ENCODE data around the gene PHLDA3. TPM values are rescaled to one million over a fixed set of nuclear protein-coding genes. Genes with fewer than 3 reads are reported as not detected.
A peak's percentile ranks its signal among the peaks of the same experiment; 100 is the strongest.
"Not testable (repeated sequence)": the region's sequence is repeated elsewhere in the genome, so short reads cannot be mapped to it uniquely, and the experiment has no call there.

The PHLDA3 gene
- total RNA-seq, 4 donors from 2014 or later: 60.9 to 87.9 (median 75.1) TPM

- WGBS, 2 donors: 22 to 60% methylated on average over 2 to 8 of the region's 8 CpGs
- H3K4me3 ChIP-seq: peak overlapping the region in 1 of 4 donors; percentile 24
- peak overlapping the region; percentile 81 to 93 (median 88) for H3K27ac ChIP-seq
- H3K9me3 ChIP-seq: no peaks in the 10 kb centered on the region
- peaks cover 11 to 78% (median 41%) of the 10 kb centered on the region in 3 donors for H3K4me1 ChIP-seq
- H3K36me3 ChIP-seq: no peaks in the 10 kb centered on the region
- no peaks in the 10 kb centered on the region for H3K27me3 ChIP-seq
- DNase-seq: no peak
- intact Hi-C loops (cut with DNase I): no loop called here
- TF ChIP-seq CTCF (IDR thresholded peaks at IDR 0.05) (no peak), POLR2A (IDR thresholded peaks at IDR 0.05) (no peak)
Observed at GRCh38 chr1:201475915-201476669, 7.1 kb upstream of the PHLDA3 start.

GRCh38 chr1:201475130-201475529 is 6.1 kb upstream of the PHLDA3 start:
- intact Hi-C loops (cut with DNase I): no loop called here
- Histone ChIP-seq H3K36me3 (no peaks in the 10 kb centered on the region), H3K27ac (peak overlapping the region in 2 of 4 donors; percentile 92 to 93), H3K27me3 (no peaks in the 10 kb centered on the region), H3K4me3 (no peak overlapping the region), H3K9me3 (no peaks in the 10 kb centered on the region), H3K4me1 (peaks cover 7 to 74% (median 36%) of the 10 kb centered on the region in 3 donors)
- TF ChIP-seq POLR2A (IDR thresholded peaks at IDR 0.05): no peak
- no peak for TF ChIP-seq CTCF (IDR thresholded peaks at IDR 0.05)
- DNase-seq: no peak
- 37 to 42% methylated on average over 2 of the region's 2 CpGs for WGBS, 2 donors

- H3K27me3 ChIP-seq: peaks cover 0 to 14% (median 0%) of the 10 kb centered on the region in 4 donors
- DNase-seq: no peak
- H3K9me3 ChIP-seq: no peaks in the 10 kb centered on the region
- H3K4me3 ChIP-seq: no peak overlapping the region
- H3K27ac ChIP-seq: no peak overlapping the region
- 93 to 96% methylated on average over 2 of the region's 2 CpGs for WGBS, 2 donors
- H3K4me1 ChIP-seq: peaks cover 14 to 72% (median 41%) of the 10 kb centered on the region in 3 donors
- intact Hi-C loops (cut with DNase I): no loop called here
- no peak for TF ChIP-seq POLR2A (IDR thresholded peaks at IDR 0.05)
- no peak for TF ChIP-seq CTCF (IDR thresholded peaks at IDR 0.05)
- no peaks in the 10 kb centered on the region for H3K36me3 ChIP-seq
Observed at GRCh38 chr1:201473296-201473695, 4.3 kb upstream of the PHLDA3 start.

GRCh38 chr1:201472321-201472720 is 3.3 kb upstream of the PHLDA3 start:
- H3K4me3 ChIP-seq; H3K9me3 ChIP-seq; H3K27ac ChIP-seq; H3K36me3 ChIP-seq; intact Hi-C loops (cut with DNase I); DNase-seq: not testable (repeated sequence)
- Histone ChIP-seq H3K27me3 (peaks cover 0 to 20% (median 0%) of the 10 kb centered on the region in 4 donors), H3K4me1 (peaks cover 14 to 71% (median 37%) of the 10 kb centered on the region in 3 donors)
- WGBS, 2 donors: 73 to 76% methylated on average over 3 to 4 of the region's 8 CpGs

GRCh38 chr1:201471772-201472171 is 2.8 kb upstream of the PHLDA3 start:
- H3K4me1 ChIP-seq: peaks cover 17 to 71% (median 36%) of the 10 kb centered on the region in 3 donors
- peak overlapping the region in 2 of 4 donors; percentile 36 to 55 for H3K27ac ChIP-seq
- H3K4me3 ChIP-seq: no peak overlapping the region
- intact Hi-C loops (cut with DNase I): no loop called here
- DNase-seq: no peak
- H3K27me3 ChIP-seq: peaks cover 0 to 20% (median 0%) of the 10 kb centered on the region in 4 donors
- TF ChIP-seq POLR2A (IDR thresholded peaks at IDR 0.05) (no peak), CTCF (IDR thresholded peaks at IDR 0.05) (no peak)
- no peaks in the 10 kb centered on the region for H3K36me3 ChIP-seq
- 16 to 46% methylated on average over 3 of the region's 3 CpGs for WGBS, 2 donors
- no peaks in the 10 kb centered on the region for H3K9me3 ChIP-seq
